HG03108 (cell line): Measurements from ENCODE around the gene AKAP10.
"Not testable (repeated sequence)": the region's sequence is repeated elsewhere in the genome, so short reads cannot be mapped to it uniquely, and the experiment has no call there.

Experiments used
- ATAC-seq: cut with Tn5 transposase; IDR thresholded peaks from one replicate; pipeline ENCODE4 v1.9.1; 2021; ENCODE audit warnings: moderate library complexity; ENCODE audit not compliant: unreplicated experiment

AKAP10 gene

DNA sequence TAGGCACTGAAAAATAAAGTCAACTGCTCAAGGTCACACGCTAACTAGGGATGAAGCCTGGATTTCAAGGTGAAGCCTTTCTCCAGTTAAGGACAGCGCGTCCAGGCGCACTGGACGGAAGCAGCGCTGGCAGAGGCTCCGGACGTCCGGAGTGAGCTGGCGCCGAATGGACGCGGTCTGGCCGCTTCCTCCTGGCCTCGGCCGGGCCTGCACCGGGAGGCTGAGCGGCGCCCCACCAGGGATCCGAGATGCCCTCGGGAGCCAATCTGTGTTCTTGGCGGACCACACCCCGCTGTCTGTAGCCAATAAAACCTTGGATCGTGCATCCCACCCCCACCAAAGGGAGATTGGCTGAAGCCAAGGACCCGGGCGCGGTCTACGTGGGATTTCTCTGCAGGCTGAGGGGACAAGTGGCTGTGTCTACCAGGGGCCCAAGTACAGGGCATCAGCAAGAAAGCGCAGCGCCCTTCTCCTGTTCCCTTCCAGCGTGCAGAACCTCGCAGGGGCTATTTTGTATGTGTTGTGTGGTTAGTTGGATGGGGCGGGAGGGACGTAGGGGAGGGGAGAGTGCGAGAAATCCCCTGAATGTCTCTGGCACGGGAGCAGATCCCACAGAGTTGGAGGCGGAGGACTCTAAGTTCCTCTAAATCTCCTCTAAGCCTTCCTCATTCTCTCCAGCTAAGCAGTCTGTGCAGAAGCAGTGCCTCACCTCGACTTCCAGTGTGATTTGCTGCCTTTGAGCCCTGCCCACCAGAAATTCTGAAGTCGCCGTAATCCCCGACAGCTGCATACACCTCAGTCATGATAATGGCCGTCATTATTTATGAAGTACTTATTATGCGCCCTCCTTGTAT, 2.5 kb upstream of the AKAP10 start:
- no peak for ATAC-seq

DNA sequence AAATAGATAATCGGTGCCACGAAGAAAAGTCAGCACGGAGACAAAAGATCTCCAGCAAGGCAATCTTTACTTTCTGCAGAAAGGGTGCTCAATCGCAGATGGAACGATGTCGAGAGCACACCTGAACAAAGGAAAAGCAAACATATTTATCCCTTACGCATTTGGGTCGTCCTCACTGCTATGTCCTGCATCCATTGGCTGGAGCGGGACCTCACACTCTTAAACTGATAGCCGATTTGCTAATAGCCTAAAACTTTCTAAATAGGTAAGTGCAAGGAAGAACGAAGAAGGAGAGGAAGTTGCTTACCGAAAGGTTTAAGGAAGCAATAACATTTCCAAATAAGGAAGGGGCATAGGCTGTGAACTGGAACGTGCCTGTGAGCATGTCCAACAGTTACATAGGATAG, 1.2 kb upstream of the AKAP10 start:
- no peak for ATAC-seq

DNA sequence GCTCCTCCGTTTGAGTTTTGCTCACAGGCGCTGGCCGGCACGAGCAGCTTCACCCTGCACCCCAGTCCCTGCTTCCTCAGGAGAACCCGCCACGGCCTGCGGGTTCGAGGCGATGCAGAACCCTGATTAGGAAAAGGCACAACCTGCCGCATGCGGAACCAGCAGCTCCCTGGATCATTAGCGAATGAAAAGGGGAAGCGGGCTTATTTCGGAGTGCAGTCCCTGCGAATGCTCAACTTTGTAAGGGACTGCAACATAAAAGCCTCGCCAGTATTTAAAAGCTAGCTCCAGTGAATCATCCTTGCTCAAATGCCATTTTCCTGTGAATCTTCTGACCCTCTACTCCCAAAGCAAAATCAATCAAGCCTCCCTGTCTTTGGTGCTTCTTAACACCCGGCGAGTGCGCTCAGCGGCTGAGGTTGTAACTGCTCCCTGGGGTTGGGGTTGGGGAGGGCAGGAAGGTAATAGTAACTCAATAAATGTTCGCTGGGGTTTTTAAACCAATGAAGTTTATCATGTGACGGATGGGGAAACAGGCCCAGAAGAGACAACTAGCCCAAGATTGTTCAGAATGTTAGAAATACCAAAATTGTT, 678 bp upstream of the AKAP10 start:
- peak; percentile 25 for ATAC-seq

DNA sequence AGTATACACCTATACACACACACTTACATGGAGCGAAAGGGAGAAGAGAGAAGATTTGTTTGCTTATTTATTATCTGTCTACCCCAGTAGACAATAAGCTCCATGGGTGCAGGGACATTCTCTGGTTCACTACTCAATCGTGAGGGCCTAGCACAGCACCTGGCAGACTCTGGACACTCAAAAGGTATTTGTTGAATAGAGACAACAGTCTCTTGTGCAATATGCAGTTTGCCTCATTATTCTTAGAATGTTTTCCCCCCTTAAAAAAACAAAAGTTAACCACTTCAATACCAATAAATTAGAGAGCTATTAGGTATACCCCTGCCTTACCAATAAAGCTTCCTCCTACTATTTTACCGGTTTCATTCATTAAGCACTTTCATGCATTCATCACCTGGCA, 2.0 kb downstream of the AKAP10 start:
- no peak for ATAC-seq

DNA sequence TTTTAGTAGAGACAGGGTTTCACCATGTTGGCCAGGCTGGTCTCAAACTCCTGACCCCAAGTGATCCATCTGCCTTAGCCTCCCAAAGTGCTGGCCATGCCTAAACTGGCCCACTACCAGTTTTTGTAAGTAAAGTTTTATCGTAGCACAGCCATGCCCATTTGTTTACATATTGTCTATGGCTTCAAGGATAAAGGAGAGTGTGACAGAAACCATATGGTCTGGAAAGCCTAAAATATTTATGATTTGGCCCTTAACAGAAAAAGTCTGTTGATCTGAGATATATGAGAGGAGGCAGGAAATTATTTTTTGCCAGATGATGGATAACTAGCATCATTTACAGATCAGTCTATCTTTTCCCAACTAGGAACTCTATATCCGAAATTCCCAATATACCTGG, 4.5 kb downstream of the AKAP10 start:
- ATAC-seq: no peak

DNA sequence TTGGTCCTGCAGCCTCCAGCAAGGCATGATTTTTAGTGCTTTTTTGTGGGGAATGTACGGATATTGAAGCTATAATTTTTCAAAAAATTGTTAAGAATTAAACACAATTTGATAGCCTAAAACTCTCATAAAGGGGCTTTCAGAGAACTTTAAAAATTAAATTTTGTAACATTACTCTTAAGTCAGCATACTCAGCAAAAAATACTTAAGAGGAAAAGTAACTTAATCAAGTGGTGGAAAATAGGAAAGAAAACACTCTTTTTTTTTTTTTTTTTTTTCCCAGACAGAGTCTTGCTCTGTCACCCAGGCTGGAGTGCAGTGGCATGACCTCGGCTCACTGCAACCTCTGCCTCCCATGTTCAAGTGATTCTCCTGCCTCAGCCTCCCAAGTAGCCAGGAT, 14.7 kb downstream of the AKAP10 start:
- not testable (repeated sequence) for ATAC-seq

DNA sequence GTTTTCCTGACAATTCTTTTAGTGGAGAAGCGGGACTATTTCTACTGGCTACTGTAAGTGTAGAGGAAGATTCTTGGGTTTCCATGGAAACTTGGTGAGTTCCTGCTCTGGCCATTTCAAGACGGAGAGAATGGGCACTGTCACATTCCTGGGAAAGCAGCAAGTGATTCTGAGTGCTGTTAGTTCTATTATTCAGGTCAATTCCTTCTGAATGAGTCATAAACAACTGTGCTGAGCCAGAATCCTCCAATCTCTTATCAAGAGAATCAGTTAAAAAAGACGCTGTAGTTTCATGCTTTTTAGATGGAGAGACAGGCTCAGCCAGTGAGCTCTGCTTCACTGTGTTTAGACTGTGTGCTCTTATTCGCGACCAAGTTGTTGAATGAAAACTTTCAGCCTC, 19.6 kb downstream of the AKAP10 start:
- ATAC-seq: no peak

DNA sequence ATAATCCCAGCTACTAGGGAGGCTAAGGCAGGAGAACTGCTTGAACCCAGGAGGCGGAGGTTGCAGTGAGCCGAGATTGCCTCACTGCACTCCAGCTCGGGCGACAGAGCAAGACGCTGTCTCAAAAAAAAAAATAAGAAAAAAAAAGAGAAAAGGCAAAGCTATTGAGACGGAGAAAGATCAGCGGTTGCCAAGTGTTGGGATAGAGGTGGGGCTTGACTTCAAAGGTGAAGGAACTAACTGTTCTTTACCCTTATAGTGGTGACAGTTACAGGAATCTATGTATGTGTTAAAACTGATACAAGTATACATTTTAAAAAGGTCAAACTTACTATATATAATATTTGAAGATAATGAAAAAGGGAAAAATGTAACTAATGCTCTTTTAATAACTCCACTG, 22.5 kb downstream of the AKAP10 start:
- ATAC-seq: no peak

DNA sequence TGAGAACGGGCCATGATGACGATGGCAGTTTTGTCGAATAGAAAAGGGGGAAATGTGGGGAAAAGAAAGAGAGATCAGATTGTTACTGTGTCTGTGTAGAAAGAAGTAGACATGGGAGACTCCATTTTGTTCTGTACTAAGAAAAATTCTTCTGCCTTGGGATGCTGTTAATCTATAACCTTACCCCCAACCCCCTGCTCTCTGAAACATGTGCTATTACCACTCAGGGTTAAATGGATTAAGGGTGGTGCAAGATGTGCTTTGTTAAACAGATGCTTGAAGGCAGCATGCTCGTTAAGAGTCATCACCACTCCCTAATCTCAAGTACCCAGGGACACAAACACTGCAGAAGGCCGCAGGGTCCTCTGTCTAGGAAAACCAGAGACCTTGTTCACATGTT, 26.2 kb downstream of the AKAP10 start:
- ATAC-seq: not testable (repeated sequence)

DNA sequence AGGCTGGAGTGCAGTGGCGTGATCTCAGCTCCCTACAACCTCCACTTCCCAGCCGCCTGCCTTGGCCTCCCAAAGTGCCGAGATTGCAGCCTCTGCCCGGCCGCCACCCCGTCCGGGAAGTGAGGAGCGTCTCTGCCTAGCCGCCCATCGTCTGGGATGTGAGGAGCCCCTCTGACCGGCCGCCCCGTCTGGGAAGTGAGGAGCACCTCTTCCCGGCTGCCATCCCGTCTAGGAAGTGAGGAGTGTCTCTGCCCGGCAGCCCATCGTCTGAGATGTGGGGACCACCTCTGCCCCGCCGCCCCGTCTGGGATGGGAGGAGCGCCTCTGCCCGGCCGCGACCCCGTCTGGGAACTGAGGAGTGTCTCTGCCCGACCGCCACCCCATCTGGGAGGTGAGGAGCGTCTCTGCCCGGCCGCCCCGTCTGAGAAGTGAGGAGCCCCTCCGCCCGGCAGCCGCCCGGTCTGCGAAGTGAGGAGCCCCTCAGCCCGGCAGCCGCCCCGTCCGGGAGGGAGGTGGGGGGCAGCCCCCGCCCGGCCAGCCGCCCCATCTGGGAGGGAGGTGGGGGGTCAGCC, 26.9 kb downstream of the AKAP10 start:
- ATAC-seq: not testable (repeated sequence)

DNA sequence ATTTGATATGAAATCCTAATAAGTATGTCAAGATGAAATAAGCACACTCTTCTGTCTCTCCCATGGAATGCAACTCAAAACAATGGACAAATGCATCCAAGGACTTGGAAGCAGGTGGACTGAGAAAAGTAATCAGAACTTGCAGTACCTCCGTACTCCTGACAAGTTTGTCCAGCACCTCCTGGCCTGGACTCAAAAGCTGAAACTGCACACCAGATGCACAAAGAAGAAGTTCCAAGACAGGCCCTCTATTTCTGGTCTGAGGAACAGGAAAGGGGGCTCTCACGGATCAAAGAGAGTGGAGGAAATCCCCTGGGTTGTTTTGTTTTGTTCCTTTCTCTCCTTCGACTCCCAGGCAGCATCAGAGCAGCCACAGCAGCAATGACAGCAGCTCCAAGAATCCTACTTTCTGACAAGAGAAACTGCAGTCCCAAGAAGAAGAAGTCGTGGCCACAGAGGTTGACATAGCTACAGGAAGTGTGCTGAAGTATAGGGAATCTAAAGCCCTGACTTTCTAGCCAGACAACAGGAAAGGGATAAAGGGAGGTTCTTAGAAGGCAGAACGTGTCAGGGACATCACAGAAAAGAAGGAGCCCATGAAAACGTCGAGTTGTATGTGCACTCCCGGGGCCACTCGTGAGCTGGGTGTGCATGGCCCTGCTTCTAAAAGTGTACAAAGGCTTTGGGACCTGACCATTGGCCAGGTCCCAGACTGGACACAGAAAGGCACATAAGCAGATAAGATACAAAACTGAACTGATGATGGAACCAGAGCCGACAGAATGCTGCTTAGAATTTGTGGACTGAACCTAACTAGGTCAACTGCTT, 29.3 kb downstream of the AKAP10 start:
- ATAC-seq: no peak

DNA sequence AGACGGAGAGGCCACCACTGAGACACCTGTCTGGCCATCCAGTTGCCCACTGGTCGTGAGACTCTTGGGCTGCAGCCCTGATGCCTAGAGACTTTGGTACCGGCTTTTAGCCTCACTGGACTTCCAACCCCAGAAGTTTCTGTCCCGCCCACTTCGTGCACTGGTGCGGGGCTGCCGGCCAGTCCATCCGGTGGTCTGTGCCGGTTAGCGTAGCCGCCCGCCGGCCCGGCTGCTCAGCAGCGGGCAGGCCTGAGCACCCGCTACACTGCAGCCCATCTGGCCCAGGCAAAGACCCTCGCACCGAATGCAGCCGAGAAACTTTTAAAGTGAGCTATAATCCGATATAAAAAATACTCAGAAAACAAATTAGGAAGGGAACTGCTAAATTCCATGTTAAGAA, 30.7 kb downstream of the AKAP10 start:
- no peak for ATAC-seq

DNA sequence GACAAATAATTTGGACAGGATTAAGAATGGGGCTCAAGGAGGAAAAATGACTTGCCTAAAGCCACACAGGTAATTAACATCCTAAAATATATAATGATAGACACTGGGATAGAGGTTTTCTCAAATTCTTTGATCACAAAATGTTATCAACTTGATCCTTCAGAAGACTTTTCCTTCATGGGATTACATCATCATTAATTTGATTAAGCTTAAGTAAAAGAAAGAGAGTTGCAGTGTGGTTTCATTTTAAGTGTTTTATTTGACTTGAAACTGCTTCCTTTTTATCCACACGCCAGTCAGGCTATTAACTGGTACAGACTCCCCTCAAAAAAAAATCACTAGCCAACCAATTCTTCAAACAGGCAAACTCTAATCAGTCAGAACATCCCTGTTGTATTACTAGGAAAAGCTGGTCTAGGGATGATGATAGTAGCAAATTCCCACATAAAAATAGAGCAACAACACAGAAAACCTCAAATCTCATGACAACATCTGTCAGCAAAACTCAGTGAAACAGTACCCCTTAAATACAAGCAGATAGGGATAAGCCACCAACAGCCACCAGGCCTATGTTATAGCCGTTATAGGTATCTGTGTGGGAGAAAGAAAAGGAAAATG, 32.5 kb downstream of the AKAP10 start:
- ATAC-seq: no peak

DNA sequence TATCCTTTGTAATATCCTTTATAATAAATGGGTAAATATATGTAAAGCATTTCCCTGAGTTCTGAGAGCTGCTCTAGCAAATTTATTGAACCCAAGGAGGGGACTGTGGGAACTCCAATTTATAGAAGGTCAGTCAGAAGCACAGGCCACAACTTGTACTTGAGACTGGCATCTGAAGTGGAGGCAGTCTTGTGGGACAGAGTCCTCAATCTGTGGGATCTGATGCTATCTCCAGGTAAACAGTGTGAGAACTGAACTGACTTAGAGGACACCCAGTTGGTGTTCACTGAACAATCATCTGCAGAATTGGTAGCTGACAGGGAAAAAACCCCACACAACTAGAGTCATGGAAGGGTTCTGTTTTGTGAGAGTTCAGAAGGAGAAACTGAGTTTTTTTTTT, 34.0 kb downstream of the AKAP10 start:
- no peak for ATAC-seq

DNA sequence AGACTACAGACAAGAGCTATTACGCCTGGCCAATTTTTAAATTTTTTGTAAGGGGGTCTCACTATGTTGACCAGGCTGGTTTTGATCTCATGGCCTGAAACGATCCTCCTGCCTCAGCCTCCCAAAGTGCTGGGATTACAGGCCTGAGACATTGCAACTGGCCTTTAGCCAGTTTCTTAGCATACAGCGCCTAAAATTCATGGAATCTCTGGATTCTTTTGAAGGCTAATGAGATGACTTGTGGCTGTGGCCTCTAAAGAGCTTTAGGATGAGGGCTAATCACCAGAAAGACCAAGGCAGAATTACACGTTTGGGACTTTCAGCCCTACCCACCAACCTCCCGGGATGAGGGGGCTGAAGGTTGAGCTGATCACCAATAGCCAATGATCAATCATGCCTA, 34.6 kb downstream of the AKAP10 start:
- no peak for ATAC-seq

DNA sequence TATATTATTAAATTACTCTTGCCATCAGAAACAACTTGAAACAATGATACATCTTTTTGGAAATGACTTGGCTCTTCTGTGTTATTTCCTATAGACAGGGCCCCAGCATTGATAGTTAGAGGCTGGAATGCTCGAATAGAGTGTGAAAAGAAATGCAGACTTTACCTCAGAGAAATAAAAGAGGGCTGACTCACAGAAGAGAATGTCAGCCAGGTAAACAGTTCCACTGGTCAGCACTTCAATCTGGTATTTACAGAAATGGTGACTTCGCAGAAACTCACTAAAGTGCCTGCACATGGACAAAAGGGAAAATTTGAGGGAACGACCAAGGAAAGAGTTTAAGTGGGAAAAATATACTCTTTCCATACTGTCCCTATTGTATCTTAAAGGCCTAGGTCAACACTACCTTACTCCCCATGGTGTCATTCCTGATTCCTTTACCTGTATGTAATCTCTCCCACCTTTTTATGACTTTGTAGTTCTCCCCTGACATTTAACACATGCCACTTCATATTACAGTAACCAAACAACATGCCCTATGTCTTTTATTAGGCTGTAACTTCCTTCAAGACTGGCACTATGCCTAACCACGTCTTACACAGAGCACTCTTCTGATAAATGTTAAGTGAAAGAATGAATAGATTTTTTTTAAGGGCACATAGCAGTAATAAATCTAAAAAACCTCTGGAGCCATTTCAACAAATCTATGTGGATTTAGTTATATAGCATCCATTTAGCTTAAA, 36.7 kb downstream of the AKAP10 start:
- ATAC-seq: no peak

DNA sequence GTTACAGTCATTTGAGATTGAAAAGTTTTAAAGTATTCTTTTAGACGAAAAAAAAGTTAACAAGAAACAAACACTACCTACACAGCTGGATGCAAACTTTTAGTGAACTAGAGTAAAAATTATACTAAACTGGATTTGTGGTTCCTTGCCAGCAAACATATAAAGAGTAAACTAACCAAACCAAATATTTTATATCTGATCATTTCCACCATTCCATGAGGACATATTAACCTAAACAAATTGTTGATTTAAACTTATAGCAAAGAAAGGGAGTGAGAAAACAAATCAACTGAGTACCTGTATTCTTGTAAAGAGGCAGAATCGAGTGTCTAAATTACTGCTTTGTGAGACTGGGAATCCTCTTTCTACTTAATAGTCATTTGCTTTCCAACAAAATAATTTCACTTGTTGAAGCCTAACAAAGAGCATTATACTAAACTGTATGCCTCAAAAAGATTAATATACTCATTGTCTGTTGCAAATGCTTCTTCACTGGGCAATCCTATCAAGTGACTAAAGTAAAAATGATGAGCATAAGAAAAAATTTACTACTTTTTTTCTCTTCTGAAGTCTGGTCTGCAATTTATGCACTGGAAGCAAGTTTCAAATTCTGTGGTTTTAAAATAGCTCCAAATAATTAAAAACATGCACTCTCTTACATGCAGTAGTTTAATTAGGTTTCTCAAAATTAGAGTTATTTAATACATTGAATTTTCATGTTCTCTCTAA, 37.5 kb downstream of the AKAP10 start:
- no peak for ATAC-seq

DNA sequence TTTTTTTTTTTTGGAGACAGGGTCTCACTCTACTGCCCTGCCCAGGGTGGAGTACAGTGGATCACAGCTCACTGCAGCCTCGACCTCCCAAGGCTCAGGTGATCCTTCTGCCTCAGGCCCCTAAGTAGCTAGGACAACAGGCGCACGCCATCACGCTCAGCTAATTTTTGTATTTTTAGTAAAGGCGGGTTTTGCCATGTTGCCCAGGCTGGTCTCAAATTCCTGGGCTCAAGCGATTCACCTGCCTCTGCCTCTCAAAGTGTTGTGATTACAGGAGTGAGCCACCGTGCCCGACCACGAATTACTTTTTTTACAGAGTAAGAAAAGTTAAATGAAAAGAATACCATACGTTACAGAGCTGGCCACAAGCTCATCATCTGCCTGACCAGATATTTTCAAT, 38.9 kb downstream of the AKAP10 start:
- ATAC-seq: no peak

DNA sequence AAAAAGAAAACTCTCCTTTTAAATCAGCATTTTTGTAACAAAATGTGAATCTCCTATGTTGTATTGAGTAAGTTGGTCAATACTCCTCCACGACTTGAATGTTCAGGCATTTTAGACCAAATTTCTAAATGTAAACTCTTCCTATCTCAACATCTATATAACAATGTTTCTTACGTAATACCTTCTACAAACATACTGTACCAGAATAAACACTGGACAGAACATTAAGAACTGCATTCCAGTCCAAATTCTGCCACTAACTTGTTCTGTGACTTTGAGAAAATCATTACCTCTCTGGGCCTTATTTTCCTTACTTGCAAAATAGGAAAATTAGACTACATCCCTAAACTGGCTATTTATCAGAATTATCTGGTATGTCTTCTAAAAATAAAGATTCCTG, 40.1 kb downstream of the AKAP10 start:
- no peak for ATAC-seq

DNA sequence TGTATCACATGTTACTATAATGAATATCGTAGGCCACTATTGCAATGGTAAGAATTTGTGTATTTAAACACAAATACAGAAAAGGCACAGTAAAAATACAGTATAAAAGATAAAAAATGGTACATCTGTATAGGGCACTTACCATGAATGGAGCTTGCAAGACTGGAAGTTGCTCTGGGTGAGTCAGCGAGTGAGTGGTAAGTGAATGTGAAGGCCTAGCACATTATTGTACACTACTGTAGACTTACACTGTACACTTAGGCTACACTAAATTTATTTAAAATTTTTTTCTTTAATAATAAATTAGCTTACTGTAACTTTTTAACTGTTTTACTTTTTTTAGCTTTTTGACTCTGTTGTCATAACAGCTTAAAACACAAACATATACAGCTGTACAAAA, 42.5 kb downstream of the AKAP10 start:
- ATAC-seq: no peak
